ENCODE results near the gene NAA25. TPM values are rescaled to one million over a fixed set of nuclear protein-coding genes. Genes with fewer than 3 reads are reported as not detected.

Gene NAA25
- total and polyA plus RNA-seq, 9 of the 15 experiments (the other 6 are each of a cell fraction or from before 2014, with no cell fraction given), result 26.6 to 59.6 (median 48.9) TPM

- TF ChIP-seq ZNF445 (CRISPR knock-in tag; IDR thresholded peaks at IDR 0.05; ENCODE audit: low read depth) (peak; percentile 7; the same call in 1 of the 2 replicates), TBL1XR1 (IDR thresholded peaks at IDR 0.05; ENCODE audit: low read length in 2 of 2) (0 out of 4 replicates have a peak, but pooled peaks of 1 of the 2 experiments have one; percentile 13)
Measured at GRCh38 chr12:112116232-112117060, 7.9 kb upstream of the NAA25 start (continued).

- no peaks in the 10 kb centered on the region for H3K27me3 ChIP-seq (ENCODE audit: control insufficient read depth in 2 of 2, insufficient read depth in 2 of 2, low read length in 2 of 2)
- H2AFZ ChIP-seq (ENCODE audit: low read depth, low read length), result peak overlapping the region; percentile 54
- DNase-seq (ENCODE audit: extremely low read depth in 1 of 4, low spot score in 3 of 4) (peak in 2 of 4 experiments; percentile 35 to 71), FAIRE-seq (peak; percentile 58), ATAC-seq (peak; percentile 64)
- peak overlapping the region; percentile 78 for H3K27ac ChIP-seq (ENCODE audit: extremely low read depth, low read depth, low read length)
- intact Hi-C loops (cut with micrococcal nuclease), result loop anchor here (10.0 kb wide), 1 partner anchor 269 kb away; the partner anchor contains the start of gene HECTD4
- no peaks in the 10 kb centered on the region for H4K20me1 ChIP-seq (replicated peaks; ENCODE audit: control insufficient read depth, insufficient read depth, low read length)
- ChIA-PET POLR2A (interaction anchor here (0.6 to 4.0 kb wide), 4 partner anchors 8 to 24 kb away, joined by 3 to 45 read pairs (median 14); partner anchors contain the start of genes NAA25 and TRAFD1), CTCF (ENCODE audit: low intra/inter-chr PET ratio) (no interaction called here)
- no peak overlapping the region for H3K9ac ChIP-seq (ENCODE audit: insufficient read depth in 1 of 2, low read depth in 2 of 2, low read length in 2 of 2)
- H3K36me3 ChIP-seq (ENCODE audit: control insufficient read depth, insufficient read depth, low read length), result no peaks in the 10 kb centered on the region
- H3K4me2 ChIP-seq (ENCODE audit: insufficient read depth, low read length), result no peak overlapping the region
- no peaks in the 10 kb centered on the region for H3K9me3 ChIP-seq (replicated peaks; ENCODE audit: control insufficient read depth, insufficient read depth, low read depth, low read length)
- no peaks in the 10 kb centered on the region for H3K79me2 ChIP-seq (ENCODE audit: control insufficient read depth, insufficient read depth, low read length)
- H3K9me1 ChIP-seq (ENCODE audit: control insufficient read depth, insufficient read depth, low read length), result no peaks in the 10 kb centered on the region
- H3K4me1 ChIP-seq (replicated peaks in 1 of 2; ENCODE audit: control insufficient read depth in 2 of 2, insufficient read depth in 2 of 2, low read length in 2 of 2), result peaks cover 30 to 31% of the 10 kb centered on the region in 2 experiments
- H3K4me3 ChIP-seq, result no peak overlapping the region
- in situ Hi-C loops (cut with MboI), result no loop called here
- WGBS (ENCODE audit: insufficient coverage, low coverage, missing lambda C conversion rate), result 32% methylated on average over 6 of the region's 6 CpGs
- BruUV-seq (replicated peaks), result no TSS peak
- TF ChIP-seq NR2C2 (CRISPR knock-in tag; IDR thresholded peaks at IDR 0.05) (no peak), NR2C2 (tag; IDR thresholded peaks at IDR 0.05) (0 out of 2 replicates have a peak, but pooled peaks have one; percentile 28), MXI1 (IDR thresholded peaks at IDR 0.05; ENCODE audit: low read depth, low read length) (no peak), HNRNPL (IDR thresholded peaks at IDR 0.05; ENCODE audit: low read depth, low read length) (no peak), NR2C1 (IDR thresholded peaks at IDR 0.05) (no peak), NR2C1 (tag; IDR thresholded peaks at IDR 0.05) (no peak), ZNF121 (CRISPR knock-in tag; conservative IDR thresholded peaks at IDR 0.05) (peak; percentile 70), EP300 (IDR thresholded peaks at IDR 0.05; ENCODE audit: low read length) (0 out of 2 replicates have a peak, but pooled peaks have one; percentile 4), ZNF316 (IDR thresholded peaks at IDR 0.05) (peak; percentile 28; the same call in 1 of the 2 replicates), U2AF1 (optimal IDR thresholded peaks at IDR 0.05; ENCODE audit: low read depth, low read length) (no peak), ZNF511 (CRISPR knock-in tag; IDR thresholded peaks at IDR 0.05) (no peak), RBM39 (optimal IDR thresholded peaks at IDR 0.05; ENCODE audit: low read depth, low read length) (no peak)
Measured at GRCh38 chr12:112115259-112116045, 6.9 kb upstream of the NAA25 start.
